GM23338 (cell line): ENCODE data around the gene CA7. TPM values are rescaled to one million over a fixed set of nuclear protein-coding genes. Genes with fewer than 3 reads are reported as not detected.

Experiments used
- ATAC-seq: fragments of 200-7000 bp; cut with Tn5 transposase; 3 replicates; pipeline ENCODE4 v1.9.1; 2020
- DNase-seq: peaks from one replicate; pipeline ENCODE4 v3.0.0-alpha.2; 2015; ENCODE audit warnings: low spot score
- H2AFZ ChIP-seq: fragments of 200-600 bp; sonication (generic); 2 replicates; pipeline ENCODE4 v1.8.0; 2016; ENCODE audit warnings: antibody characterized with exemption, mild to moderate bottlenecking, moderate library complexity
- H3F3A ChIP-seq: fragments of 200-600 bp; sonication (generic); replicated peaks from 2 replicates; pipeline ENCODE4 v1.8.0; 2017; ENCODE audit warnings: antibody characterized with exemption, mixed run types, low read depth
- H3K27ac ChIP-seq: fragments of 200-600 bp; sonication (generic); 2 replicates; pipeline ENCODE4 v1.6.1; 2016; ENCODE audit warnings: low read depth
- H3K27me3 ChIP-seq: fragments of 200-600 bp; sonication (generic); 2 replicates; pipeline ENCODE4 v1.8.0; 2016; ENCODE audit warnings: mild to moderate bottlenecking, mixed run types, moderate library complexity; ENCODE audit not compliant: insufficient read depth
- H3K36me3 ChIP-seq: fragments of 200-600 bp; sonication (generic); 2 replicates; pipeline ENCODE4 v1.8.0; 2016; ENCODE audit warnings: mild to moderate bottlenecking; ENCODE audit not compliant: insufficient read depth
- H3K4me1 ChIP-seq: fragments of 200-600 bp; sonication (generic); 2 replicates; pipeline ENCODE4 v1.8.0; 2016; ENCODE audit warnings: mild to moderate bottlenecking, moderate library complexity; ENCODE audit not compliant: insufficient read depth
- H3K4me2 ChIP-seq: fragments of 200-600 bp; sonication (generic); 2 replicates; pipeline ENCODE4 v1.7.1; 2017; ENCODE audit warnings: mixed run types
- H3K4me3 ChIP-seq: fragments of 200-600 bp; sonication (generic); 2 replicates; pipeline ENCODE4 v1.6.1; 2016; ENCODE audit warnings: mixed run types
- H3K79me2 ChIP-seq: fragments of 200-600 bp; sonication (generic); replicated peaks from 2 replicates; pipeline ENCODE4 v1.8.0; 2017; ENCODE audit warnings: mild to moderate bottlenecking; ENCODE audit not compliant: insufficient read depth
- H3K9me2 ChIP-seq: fragments of 200-600 bp; sonication (generic); 2 replicates; pipeline ENCODE4 v1.8.0; 2017; ENCODE audit not compliant: insufficient read depth
- H4K20me1 ChIP-seq: fragments of 200-600 bp; sonication (generic); replicated peaks from 2 replicates; pipeline ENCODE4 v1.8.0; 2017; ENCODE audit warnings: mild to moderate bottlenecking; ENCODE audit not compliant: insufficient read depth
- H3K27ac Mint-ChIP-seq: 2 replicates; pipeline ENCODE4 v1.8.0; 2020; ENCODE audit warnings: inconsistent platforms, mild to moderate bottlenecking, moderate library complexity, mixed read lengths
- H3K27me3 Mint-ChIP-seq: 3 replicates; pipeline ENCODE4 v1.8.0; 2022; ENCODE audit warnings: low read depth, mild to moderate bottlenecking, moderate library complexity, mixed read lengths, inconsistent platforms; ENCODE audit not compliant: insufficient read depth, poor library complexity
- H3K36me3 Mint-ChIP-seq: 3 replicates; pipeline ENCODE4 v1.8.0; 2021; ENCODE audit warnings: low read depth, mild to moderate bottlenecking, inconsistent platforms, moderate library complexity, mixed read lengths
- H3K4me1 Mint-ChIP-seq: 3 replicates; pipeline ENCODE4 v1.8.0; 2020; ENCODE audit warnings: mild to moderate bottlenecking, inconsistent platforms, mixed read lengths
- H3K4me3 Mint-ChIP-seq: 3 replicates; pipeline ENCODE4 v1.8.0; 2021; ENCODE audit warnings: moderate library complexity, mild to moderate bottlenecking, inconsistent platforms, mixed read lengths
- H3K9me3 Mint-ChIP-seq: 3 replicates; pipeline ENCODE4 v1.8.0; 2020; ENCODE audit warnings: moderate library complexity, mild to moderate bottlenecking, inconsistent platforms, mixed read lengths
- CREB1 ChIP-seq: fragments of 250-450 bp; sonication (Bioruptor Pico); IDR thresholded peaks from 2 replicates; pipeline ENCODE4 v1.5.0; 2020; ENCODE audit warnings: low read depth, mild to moderate bottlenecking, moderate library complexity
- CTCF ChIP-seq, 2 experiments: fragments of 200-600 bp in 1 of 2; sonication (generic) in 1 of 2; conservative IDR thresholded peaks; 2 replicates each; pipeline versions ENCODE4 v1.5.1 to v1.6.1; 2016 to 2017; ENCODE audit warnings: antibody characterized with exemption in 2 of 2, low read depth in 2 of 2, mild to moderate bottlenecking in 2 of 2, moderate library complexity in 1 of 2
- ETS1 ChIP-seq: IDR thresholded peaks from 2 replicates; pipeline ENCODE4 v1.6.1; 2016; ENCODE audit warnings: antibody characterized with exemption
- EZH2phosphoT487 ChIP-seq: fragments of 200-600 bp; sonication (generic); IDR thresholded peaks from one replicate; pipeline ENCODE4 v1.8.1; 2018; ENCODE audit warnings: antibody characterized with exemption; ENCODE audit not compliant: unreplicated experiment
- JUNB ChIP-seq: IDR thresholded peaks from one replicate; pipeline ENCODE4 v1.6.1; 2016; ENCODE audit warnings: antibody characterized with exemption; ENCODE audit not compliant: unreplicated experiment
- NANOG ChIP-seq: IDR thresholded peaks from 2 replicates; pipeline ENCODE4 v1.6.1; 2016; ENCODE audit warnings: antibody characterized with exemption, borderline replicate concordance
- POLR2AphosphoS5 ChIP-seq: IDR thresholded peaks from 2 replicates; pipeline ENCODE4 v1.6.1; 2016; ENCODE audit warnings: antibody characterized with exemption, low read depth
- REST ChIP-seq: IDR thresholded peaks from one replicate; pipeline ENCODE4 v1.6.1; 2018; ENCODE audit warnings: antibody characterized with exemption; ENCODE audit not compliant: unreplicated experiment
- STAT1 ChIP-seq: IDR thresholded peaks from one replicate; pipeline ENCODE4 v1.6.1; 2016; ENCODE audit warnings: antibody characterized with exemption; ENCODE audit not compliant: unreplicated experiment
- ZNF331 ChIP-seq: fragments of 250-450 bp; sonication (Bioruptor Pico); IDR thresholded peaks from 2 replicates; pipeline ENCODE4 v1.5.0; 2020; ENCODE audit warnings: low read depth, mild to moderate bottlenecking, moderate library complexity
- ZNF462 ChIP-seq: fragments of 250-450 bp; sonication (Bioruptor Pico); IDR thresholded peaks from 2 replicates; pipeline ENCODE4 v1.5.0; 2020; ENCODE audit warnings: mild to moderate bottlenecking, moderate library complexity
- polyA plus RNA-seq: library from polyadenylated mRNA; unstranded; fragments of >200 nt; fragmentation: Nextera tagmentation; extraction: Ambion mirVana; gene quantifications from 2 replicates; pipeline ENCODE4 v1.2.1, GENCODE V29; 2016
- total RNA-seq: library from RNA; depleted of rRNA; stranded (reverse); fragments of >200 nt; shearing (Covaris generic); gene quantifications from 2 replicates; pipeline ENCODE4 v1.2.3, GENCODE V29; 2014

CA7 gene
- total and polyA plus RNA-seq, 2 experiments from 2014 or later: 2.1 to 2.8 TPM

- TF ChIP-seq EZH2phosphoT487 (no peak), ETS1 (no peak), CREB1 (CRISPR knock-in tag) (no peak)
Measured at GRCh38 chr16:66847533-66848067, 3.4 kb downstream of the CA7 start (continued).

- no peak overlapping the region for H3K4me2 ChIP-seq
- peaks cover 41% of the 10 kb centered on the region for H3K27me3 ChIP-seq
- no peak overlapping the region for H3K4me3 ChIP-seq
- 0 out of 2 replicates have a peak, but pooled peaks cover 6% of the 10 kb centered on the region for H3F3A ChIP-seq
- Mint-ChIP-seq H3K27ac (no peak overlapping the region), H3K4me3 (no peak overlapping the region), H3K9me3 (no peaks in the 10 kb centered on the region; the same call in 2 of the 3 replicates), H3K36me3 (no peaks in the 10 kb centered on the region), H3K4me1 (peaks cover 16% of the 10 kb centered on the region), H3K27me3 (peaks cover 33% of the 10 kb centered on the region)
- no peaks in the 10 kb centered on the region; the same call in 1 of the 2 replicates for H3K9me2 ChIP-seq
- no peaks in the 10 kb centered on the region; the same call in 1 of the 2 replicates for H3K4me1 ChIP-seq
- no peak overlapping the region for H2AFZ ChIP-seq
- no peaks in the 10 kb centered on the region for H4K20me1 ChIP-seq
- no peaks in the 10 kb centered on the region for H3K79me2 ChIP-seq
- ATAC-seq (no peak), DNase-seq (no peak)
- H3K36me3 ChIP-seq: no peaks in the 10 kb centered on the region
- no peak for TF ChIP-seq ETS1
- no peak for TF ChIP-seq JUNB
- no peak for TF ChIP-seq STAT1
- no peak for TF ChIP-seq REST
- no peak for TF ChIP-seq CTCF (conservative IDR thresholded peaks at IDR 0.05; ENCODE audit: low read depth in 2 of 2)
- TF ChIP-seq CREB1 (CRISPR knock-in tag): no peak
- no peak for TF ChIP-seq POLR2AphosphoS5
- no peak for TF ChIP-seq NANOG
- TF ChIP-seq EZH2phosphoT487: no peak
- TF ChIP-seq ZNF331 (CRISPR knock-in tag): no peak
- TF ChIP-seq ZNF462 (CRISPR knock-in tag): no peak
- H3K27ac ChIP-seq: no peak overlapping the region
Measured at GRCh38 chr16:66848172-66848571, 4.0 kb downstream of the CA7 start.
